H1 (cell line): ENCODE measurements around the gene LRRC17.

Source experiments
- BCL11A ChIP-seq, 2 experiments: IDR thresholded peaks; one replicate each; pipeline ENCODE4 v1.6.1; 2011; ENCODE audit warnings: low read depth in 2 of 2, low read length in 2 of 2, mild to moderate bottlenecking in 2 of 2
- CHD1 ChIP-seq: IDR thresholded peaks from 2 replicates; pipeline ENCODE4 v1.6.1; 2012; ENCODE audit warnings: low read depth, low read length, improper control_type of control experiment
- CTCF ChIP-seq, 3 experiments: IDR thresholded peaks; 1 replicate in 2 of 3; 2 replicates in 1 of 3; pipeline versions ENCODE4 v1.5.1 to v1.6.1; 2011; ENCODE audit warnings: low read length in 3 of 3, mild to moderate bottlenecking in 3 of 3, inconsistent platforms in 2 of 3, low read depth in 1 of 3, moderate library complexity in 1 of 3; ENCODE audit not compliant: insufficient read depth in 1 of 3; ENCODE audit errors: control extremely low read depth in 1 of 3
- EP300 ChIP-seq, 2 experiments: IDR thresholded peaks; 1 replicate in 1 of 2; 2 replicates in 1 of 2; pipeline ENCODE4 v1.6.1; 2011 to 2012; ENCODE audit warnings: low read depth in 2 of 2, low read length in 2 of 2, mild to moderate bottlenecking in 2 of 2, borderline replicate concordance in 1 of 2, inconsistent platforms in 1 of 2, moderate library complexity in 1 of 2
- FOSL1 ChIP-seq: IDR thresholded peaks from 2 replicates; pipeline ENCODE4 v1.6.1; 2011; ENCODE audit warnings: mild to moderate bottlenecking, low read depth, low read length, moderate library complexity; ENCODE audit not compliant: insufficient read depth
- ZNF274 ChIP-seq: IDR thresholded peaks from 2 replicates; pipeline ENCODE4 v1.7.0; 2012; ENCODE audit warnings: low read length, borderline replicate concordance; ENCODE audit errors: extremely low read depth

GRCh38 chr7:102974366-102975236 lies 61.8 kb downstream of the LRRC17 start:
- peak; percentile 50 to 68 (median 55) for TF ChIP-seq CTCF (IDR thresholded peaks at IDR 0.05; ENCODE audit: control extremely low read depth in 1 of 3, insufficient read depth in 1 of 3, low read depth in 1 of 3, low read length in 3 of 3)
- TF ChIP-seq ZNF274: no peak
- no peak for TF ChIP-seq FOSL1
- TF ChIP-seq EP300 (IDR thresholded peaks at IDR 0.05; ENCODE audit: borderline replicate concordance in 1 of 2, low read depth in 2 of 2, low read length in 2 of 2): no peak
- no peak for TF ChIP-seq BCL11A (IDR thresholded peaks at IDR 0.05; ENCODE audit: low read depth in 2 of 2, low read length in 2 of 2)
- TF ChIP-seq CHD1: no peak
